GM21381 (cell line): ENCODE data around the gene PNPLA5.

Source experiments
- ATAC-seq: cut with Tn5 transposase; IDR thresholded peaks from one replicate; pipeline ENCODE4 v1.9.1; 2021; ENCODE audit warnings: mild to moderate bottlenecking, moderate library complexity; ENCODE audit not compliant: unreplicated experiment

PNPLA5 gene

GRCh38 chr22:43857367-43857766 lies 34.4 kb downstream of the PNPLA5 start:
- ATAC-seq = no peak

GRCh38 chr22:43855431-43855830 lies 36.4 kb downstream of the PNPLA5 start:
- no peak for ATAC-seq

- ATAC-seq = no peak
Measured at GRCh38 chr22:43854786-43855271, 37.0 kb downstream of the PNPLA5 start.

- ATAC-seq = no peak
Measured at GRCh38 chr22:43854121-43854785, 37.6 kb downstream of the PNPLA5 start.

GRCh38 chr22:43853328-43853931 lies 38.4 kb downstream of the PNPLA5 start:
- no peak for ATAC-seq

GRCh38 chr22:43852573-43853327 lies 39.1 kb downstream of the PNPLA5 start:
- no peak for ATAC-seq

- ATAC-seq = no peak
Measured at GRCh38 chr22:43851979-43852307, 39.9 kb downstream of the PNPLA5 start.

GRCh38 chr22:43851058-43851978 lies 40.5 kb downstream of the PNPLA5 start:
- no peak for ATAC-seq

- no peak for ATAC-seq
Measured at GRCh38 chr22:43850529-43850928, 41.3 kb downstream of the PNPLA5 start.

GRCh38 chr22:43849731-43850130 lies 42.1 kb downstream of the PNPLA5 start:
- no peak for ATAC-seq

GRCh38 chr22:43848366-43849171 lies 43.2 kb downstream of the PNPLA5 start:
- ATAC-seq = no peak

GRCh38 chr22:43847376-43848289 lies 44.2 kb downstream of the PNPLA5 start:
- ATAC-seq = no peak

GRCh38 chr22:43846966-43847365 lies 44.8 kb downstream of the PNPLA5 start:
- ATAC-seq = no peak

- ATAC-seq = no peak
Measured at GRCh38 chr22:43845981-43846380, 45.8 kb downstream of the PNPLA5 start.

- ATAC-seq = no peak
Measured at GRCh38 chr22:43844560-43845545, 47.0 kb downstream of the PNPLA5 start.

GRCh38 chr22:43843783-43844530 lies 47.9 kb downstream of the PNPLA5 start:
- no peak for ATAC-seq

GRCh38 chr22:43841742-43842141 lies 50.1 kb downstream of the PNPLA5 start:
- ATAC-seq = no peak
